Stimulated activated naive CD4-positive, alpha-beta T cell treated with Interleukin-2 at 50 U/mL for 16 hours (primary cell): Measurements from ENCODE around the gene LMBR1L.
"Not testable (repeated sequence)": the region's sequence is repeated elsewhere in the genome, so short reads cannot be mapped to it uniquely, and the experiment has no call there.

Experiments
- DNase-seq: peaks from one replicate; lab custom pipeline; 2025; lab: John Stamatoyannopoulos, UW

Gene LMBR1L

GRCh38 chr12:49088150-49088931 is 22.3 kb downstream of the LMBR1L start:
- peak; percentile 52 for DNase-seq

GRCh38 chr12:49086116-49086515 is 24.5 kb downstream of the LMBR1L start:
- DNase-seq = no peak

GRCh38 chr12:49084438-49084837 is 26.2 kb downstream of the LMBR1L start:
- DNase-seq = no peak

- DNase-seq = no peak
Observed at GRCh38 chr12:49079793-49080192, 30.9 kb downstream of the LMBR1L start.

GRCh38 chr12:49070971-49071370 is 39.7 kb downstream of the LMBR1L start:
- no peak for DNase-seq

- DNase-seq = peak; percentile 98
Observed at GRCh38 chr12:49069507-49070346, 40.9 kb downstream of the LMBR1L start, which contains the start of gene RHEBL1. RHEBL1 (minus strand) TSS chr12:49069979; CDS start chr12:49069785, 194 bp downstream.

- DNase-seq = no peak
Observed at GRCh38 chr12:49068879-49069506, 41.7 kb downstream of the LMBR1L start.

- DNase-seq = no peak
Observed at GRCh38 chr12:49066120-49066519, 44.5 kb downstream of the LMBR1L start.

GRCh38 chr12:49064767-49065152 is 45.9 kb downstream of the LMBR1L start:
- DNase-seq = no peak

- DNase-seq = not testable (repeated sequence)
Observed at GRCh38 chr12:49061916-49062315, 48.7 kb downstream of the LMBR1L start.

GRCh38 chr12:49061157-49061650 is 49.4 kb downstream of the LMBR1L start:
- DNase-seq = no peak

GRCh38 chr12:49060237-49061156 is 50.1 kb downstream of the LMBR1L start, which contains the start of gene KMT2D:
KMT2D (minus strand) TSS chr12:49060794; CDS start chr12:49055324, 5,470 bp downstream.
- DNase-seq = peak; percentile 90

- no peak for DNase-seq
Observed at GRCh38 chr12:49059299-49060171, 51.1 kb downstream of the LMBR1L start.

GRCh38 chr12:49059045-49059298 is 51.7 kb downstream of the LMBR1L start:
- no peak for DNase-seq

GRCh38 chr12:49058366-49059044 is 52.1 kb downstream of the LMBR1L start:
- no peak for DNase-seq

GRCh38 chr12:49057888-49058287 is 52.8 kb downstream of the LMBR1L start:
- no peak for DNase-seq

GRCh38 chr12:49055978-49056754 is 54.5 kb downstream of the LMBR1L start:
- DNase-seq = peak; percentile 37

GRCh38 chr12:49055092-49055491 is 55.6 kb downstream of the LMBR1L start:
- DNase-seq = no peak

GRCh38 chr12:49054524-49054923 is 56.1 kb downstream of the LMBR1L start:
- no peak for DNase-seq
